AG04450 (cell line): ENCODE measurements around the gene BPIFB6. TPM values are rescaled to one million over a fixed set of nuclear protein-coding genes. Genes with fewer than 3 reads are reported as not detected.

Source experiments
- CTCF ChIA-PET: fragments of 300-600, 350-600 bp; formaldehyde crosslinking; extraction: SDS; loops from one replicate; lab custom pipeline; 2022; ENCODE audit warnings: antibody characterized with exemption, inconsistent platforms; lab: Charles Lee
- POLR2A ChIA-PET: fragments of 350-600 bp; formaldehyde crosslinking; extraction: SDS; loops from one replicate; lab custom pipeline; 2021; ENCODE audit warnings: antibody characterized with exemption, inconsistent platforms; lab: Yijun Ruan, JAX
- DNase-seq: peaks from one replicate; pipeline ENCODE4 v3.0.0-alpha.2; 2011; ENCODE audit warnings: low read depth, low spot score
- H3K27ac ChIP-seq: one replicate; pipeline ENCODE4 v1.5.1; 2012; ENCODE audit warnings: low read depth, low read length, control low read depth
- H3K27me3 ChIP-seq: one replicate; pipeline ENCODE4 v1.6.0; 2012; ENCODE audit warnings: low read length; ENCODE audit not compliant: control insufficient read depth, insufficient read depth
- H3K4me3 ChIP-seq: 2 replicates; pipeline ENCODE4 v1.5.1; 2011; ENCODE audit warnings: mild to moderate bottlenecking, low read depth, low read length, control low read depth
- H3K9me3 ChIP-seq: 2 replicates; pipeline ENCODE4 v1.5.1; 2012; ENCODE audit warnings: low read length; ENCODE audit not compliant: control insufficient read depth, insufficient read depth
- CTCF ChIP-seq: IDR thresholded peaks from 2 replicates; pipeline ENCODE4 v1.5.1; 2011; ENCODE audit warnings: low read depth, low read length, control low read depth, inconsistent platforms
- polyA plus RNA-seq: library from polyadenylated mRNA; depleted of rRNA; stranded (reverse); fragments of >200 nt; gene quantifications from 2 replicates; pipeline ENCODE4 v1.2.3, GENCODE V29; 2011

The BPIFB6 gene
- polyA plus RNA-seq, 1 experiment, result not detected

GRCh38 chr20:33015114-33015484, 16.3 kb upstream of the BPIFB6 start:
- Histone ChIP-seq H3K4me3 (no peak overlapping the region), H3K27me3 (peaks cover 16% of the 10 kb centered on the region), H3K9me3 (no peaks in the 10 kb centered on the region), H3K27ac (no peak overlapping the region)
- DNase-seq, result no peak
- no peak for TF ChIP-seq CTCF
- ChIA-PET POLR2A (no interaction called here), CTCF (no interaction called here)

GRCh38 chr20:33015700-33016580, 15.5 kb upstream of the BPIFB6 start:
- ChIA-PET CTCF (no interaction called here), POLR2A (no interaction called here)
- no peak for TF ChIP-seq CTCF
- peaks cover 16% of the 10 kb centered on the region for H3K27me3 ChIP-seq
- H3K27ac ChIP-seq, result no peak overlapping the region
- no peaks in the 10 kb centered on the region for H3K9me3 ChIP-seq
- H3K4me3 ChIP-seq, result no peak overlapping the region
- no peak for DNase-seq

- POLR2A ChIA-PET, result no interaction called here
- Histone ChIP-seq H3K9me3 (no peaks in the 10 kb centered on the region), H3K4me3 (no peak overlapping the region), H3K27me3 (peaks cover 16% of the 10 kb centered on the region), H3K27ac (no peak overlapping the region)
- no peak for TF ChIP-seq CTCF
- DNase-seq, result no peak
- CTCF ChIA-PET, result no interaction called here
Observed at GRCh38 chr20:33016581-33017109, 14.8 kb upstream of the BPIFB6 start.

- peaks cover 16% of the 10 kb centered on the region for H3K27me3 ChIP-seq
- H3K9me3 ChIP-seq, result no peaks in the 10 kb centered on the region
- no peak overlapping the region for H3K27ac ChIP-seq
- ChIA-PET CTCF (no interaction called here), POLR2A (no interaction called here)
- no peak for DNase-seq
- no peak for TF ChIP-seq CTCF
- no peak overlapping the region for H3K4me3 ChIP-seq
Observed at GRCh38 chr20:33017542-33017941, 13.9 kb upstream of the BPIFB6 start.
